Upper lobe of left lung (tissue), 4 donors: Measurements from ENCODE around the gene S100A12.

Source experiments
- EP300 ChIP-seq, 4 donors: sonication (generic); formaldehyde crosslinking; IDR thresholded peaks; one replicate each; pipeline ENCODE4 v1.5.1; 2017; ENCODE audit warnings: antibody characterized with exemption in 4 of 4, control low read depth in 2 of 4
- POLR2A ChIP-seq, 4 donors: fragments of 450-650 bp; IDR thresholded peaks; one replicate each; pipeline ENCODE4 v1.5.1; 2016 to 2017; ENCODE audit warnings: antibody characterized with exemption in 4 of 4, mild to moderate bottlenecking in 2 of 4
- TF ChIP-seq, protein P1 (sequence below), 6 experiments: fragments of 450-650 bp in 4 of 6; fragments of 200-600 bp in 2 of 6; sonication (generic) in 2 of 6; IDR thresholded peaks; one replicate each; pipeline ENCODE4 v1.5.1; 2016 to 2019; ENCODE audit warnings: antibody characterized with exemption in 6 of 6

DNA sequence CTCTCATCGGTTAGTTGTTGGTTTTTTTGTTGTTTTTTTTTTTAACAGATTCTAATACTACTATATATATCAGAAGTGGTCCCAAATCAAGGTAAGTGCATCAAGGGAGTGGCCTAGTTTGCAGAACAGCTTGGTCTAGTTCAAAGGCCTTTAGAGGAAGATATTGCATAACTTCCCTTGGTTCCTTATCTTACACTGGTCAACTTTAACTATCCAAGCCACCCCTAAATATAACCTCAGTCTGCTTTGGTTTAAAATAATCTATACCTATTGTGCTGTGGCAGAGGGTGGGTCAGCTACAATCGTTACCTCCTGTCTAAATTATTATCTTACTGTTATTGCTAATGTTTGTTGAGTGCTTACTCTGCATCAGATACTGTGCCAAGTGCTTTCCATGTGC lies 6.9 kb downstream of the S100A12 start:
- TF ChIP-seq EP300 (IDR thresholded peaks at IDR 0.05), result no peak
- TF ChIP-seq, protein P1, sequence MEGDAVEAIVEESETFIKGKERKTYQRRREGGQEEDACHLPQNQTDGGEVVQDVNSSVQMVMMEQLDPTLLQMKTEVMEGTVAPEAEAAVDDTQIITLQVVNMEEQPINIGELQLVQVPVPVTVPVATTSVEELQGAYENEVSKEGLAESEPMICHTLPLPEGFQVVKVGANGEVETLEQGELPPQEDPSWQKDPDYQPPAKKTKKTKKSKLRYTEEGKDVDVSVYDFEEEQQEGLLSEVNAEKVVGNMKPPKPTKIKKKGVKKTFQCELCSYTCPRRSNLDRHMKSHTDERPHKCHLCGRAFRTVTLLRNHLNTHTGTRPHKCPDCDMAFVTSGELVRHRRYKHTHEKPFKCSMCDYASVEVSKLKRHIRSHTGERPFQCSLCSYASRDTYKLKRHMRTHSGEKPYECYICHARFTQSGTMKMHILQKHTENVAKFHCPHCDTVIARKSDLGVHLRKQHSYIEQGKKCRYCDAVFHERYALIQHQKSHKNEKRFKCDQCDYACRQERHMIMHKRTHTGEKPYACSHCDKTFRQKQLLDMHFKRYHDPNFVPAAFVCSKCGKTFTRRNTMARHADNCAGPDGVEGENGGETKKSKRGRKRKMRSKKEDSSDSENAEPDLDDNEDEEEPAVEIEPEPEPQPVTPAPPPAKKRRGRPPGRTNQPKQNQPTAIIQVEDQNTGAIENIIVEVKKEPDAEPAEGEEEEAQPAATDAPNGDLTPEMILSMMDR (IDR thresholded peaks at IDR 0.05), result no peak
- TF ChIP-seq POLR2A (IDR thresholded peaks at IDR 0.05), result no peak
